ENCODE data around the gene PRPF18. TPM values are rescaled to one million over a fixed set of nuclear protein-coding genes. Genes with fewer than 3 reads are reported as not detected.
A peak's percentile ranks its signal among the peaks of the same experiment; 100 is the strongest.

The PRPF18 gene
- total RNA-seq, 2 donors from 2014 or later, result 18.5 to 22.5 TPM

DNA sequence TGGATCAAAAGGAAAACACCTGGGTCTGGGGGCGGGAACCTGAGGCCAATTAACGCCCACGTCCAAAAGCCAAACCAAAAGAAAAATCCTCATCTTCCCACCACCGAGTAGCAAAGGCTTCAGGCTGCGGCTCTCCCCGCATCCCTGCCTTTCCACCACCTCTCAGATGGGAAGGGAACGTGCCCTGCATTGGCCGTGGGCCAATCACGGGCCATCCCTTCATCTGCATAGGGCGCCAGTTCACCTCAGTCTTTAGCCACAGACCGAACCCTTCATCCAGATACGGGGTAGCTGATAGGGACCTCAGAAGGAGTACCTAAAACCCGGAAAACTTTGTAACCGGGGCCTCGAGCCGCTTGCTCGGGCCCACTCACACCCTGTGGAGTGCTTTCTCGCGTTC lies 626 bp downstream of the PRPF18 start:
- Mint-ChIP-seq H3K36me3 (ENCODE audit: low read depth) (peaks cover 18% of the 10 kb centered on the region), H3K4me3 (peak overlapping the region; percentile 100), H3K4me1 (peaks cover 15% of the 10 kb centered on the region), H3K9me3 (no peaks in the 10 kb centered on the region), H3K27me3 (peaks cover 16% of the 10 kb centered on the region), H3K27ac (peak overlapping the region; percentile 99)
- ATAC-seq (replicated peaks), result no peak

- peaks cover 35% of the 10 kb centered on the region for H3K36me3 Mint-ChIP-seq (ENCODE audit: low read depth)
- ATAC-seq (replicated peaks), result no peak
These were observed 2.6 kb downstream of the PRPF18 start for GRCh38 chr10:13589316-13589715.

DNA sequence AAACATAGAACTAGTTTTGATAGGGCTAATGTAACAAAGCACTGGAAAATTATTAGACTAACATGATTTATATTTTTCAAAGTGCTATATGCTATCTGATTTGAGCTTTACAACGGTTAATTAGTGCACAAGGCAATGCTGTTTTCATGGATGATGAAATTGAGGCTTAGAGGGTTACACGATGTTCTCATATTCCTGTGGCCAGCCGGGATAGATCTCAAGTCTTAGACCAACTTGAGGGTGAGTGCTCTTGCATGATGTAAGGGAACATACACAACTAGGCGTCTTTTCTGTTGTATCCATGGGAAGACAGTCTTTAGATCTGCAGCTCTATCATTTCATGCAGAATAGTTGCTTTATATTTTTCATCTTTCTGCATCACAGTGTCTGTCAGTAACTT lies 4.1 kb downstream of the PRPF18 start:
- Mint-ChIP-seq H3K4me3 (no peak overlapping the region), H3K9me3 (no peaks in the 10 kb centered on the region), H3K27me3 (no peaks in the 10 kb centered on the region), H3K36me3 (ENCODE audit: low read depth) (peaks cover 48% of the 10 kb centered on the region), H3K27ac (no peak overlapping the region), H3K4me1 (peaks cover 15% of the 10 kb centered on the region)
- ATAC-seq (replicated peaks), result no peak

More at GRCh38 chr10:13589316-13589715, 2.6 kb downstream of the PRPF18 start:
- H3K27ac Mint-ChIP-seq, result no peak overlapping the region
- peaks cover 4% of the 10 kb centered on the region for H3K27me3 Mint-ChIP-seq
- no peaks in the 10 kb centered on the region for H3K9me3 Mint-ChIP-seq
- H3K4me1 Mint-ChIP-seq, result peaks cover 15% of the 10 kb centered on the region
- peak overlapping the region; percentile 100 for H3K4me3 Mint-ChIP-seq

DNA sequence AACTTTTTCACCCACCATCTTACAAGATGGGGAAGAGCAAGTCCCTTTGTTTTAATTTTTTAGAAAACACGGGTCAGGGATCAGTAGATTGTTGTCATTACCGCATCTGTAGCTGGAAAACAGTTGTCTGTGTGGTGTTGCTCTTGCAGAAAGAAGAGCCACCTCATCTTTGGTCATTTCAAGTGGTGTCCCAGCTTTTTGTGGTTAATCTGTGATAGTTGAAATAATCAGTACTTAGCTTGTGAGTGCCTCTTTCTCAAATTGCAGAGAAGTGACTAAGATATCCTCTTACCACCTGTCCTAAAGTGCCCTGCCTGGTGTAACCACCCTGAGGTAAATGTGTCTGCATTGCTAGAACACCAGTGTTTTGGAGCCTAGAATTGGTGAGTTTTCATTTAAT lies 5.5 kb downstream of the PRPF18 start:
- H3K27me3 Mint-ChIP-seq, result no peaks in the 10 kb centered on the region

DNA sequence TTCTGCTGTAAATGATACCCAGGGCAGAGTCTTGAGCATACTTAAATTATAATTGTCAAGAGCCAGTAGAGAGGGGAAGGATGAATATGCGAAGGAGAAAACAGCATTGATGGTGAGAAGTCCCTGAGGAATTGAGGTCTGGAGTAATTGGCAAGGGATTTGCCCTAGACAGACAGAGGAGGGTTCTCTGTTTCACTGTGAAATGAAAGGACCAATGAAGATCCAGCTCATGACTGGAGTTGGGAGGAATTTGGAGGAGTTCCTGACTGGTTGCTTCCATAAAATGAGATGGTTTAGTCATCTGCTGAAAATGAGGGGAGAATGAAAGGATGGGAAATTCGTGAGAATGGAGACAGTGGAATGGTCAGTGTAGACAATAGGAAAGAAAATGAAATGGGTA lies 6.8 kb downstream of the PRPF18 start:
- Mint-ChIP-seq H3K36me3 (ENCODE audit: low read depth) (peaks cover 64% of the 10 kb centered on the region), H3K27ac (no peak overlapping the region), H3K27me3 (no peaks in the 10 kb centered on the region), H3K4me1 (peaks cover 14% of the 10 kb centered on the region), H3K9me3 (no peaks in the 10 kb centered on the region), H3K4me3 (no peak overlapping the region)
- no peak for ATAC-seq (replicated peaks)

More for the DNA sequence above, 5.5 kb downstream of the PRPF18 start:
- Mint-ChIP-seq H3K4me3 (no peak overlapping the region), H3K9me3 (no peaks in the 10 kb centered on the region), H3K36me3 (ENCODE audit: low read depth) (peaks cover 52% of the 10 kb centered on the region), H3K4me1 (peaks cover 15% of the 10 kb centered on the region), H3K27ac (no peak overlapping the region)
- no peak for ATAC-seq (replicated peaks)

DNA sequence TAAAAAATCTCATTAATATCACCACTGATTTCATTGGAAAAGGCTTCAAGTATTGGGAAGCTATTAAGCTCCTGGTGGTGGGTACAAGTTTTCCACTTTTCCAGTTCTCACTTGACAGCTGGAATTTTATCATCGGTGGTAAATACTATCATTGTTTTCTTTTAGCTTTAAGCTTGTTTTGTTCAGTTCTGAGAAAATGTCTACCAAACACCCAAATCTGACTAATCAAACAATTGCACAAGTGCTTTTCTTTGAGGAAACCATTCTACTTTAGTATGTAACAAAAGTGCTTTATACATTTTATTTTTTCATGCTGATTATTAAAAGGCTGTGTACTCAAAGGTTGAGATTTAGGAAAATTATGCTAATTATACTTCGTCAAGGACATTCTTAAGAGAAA lies 7.9 kb downstream of the PRPF18 start:
- Mint-ChIP-seq H3K27me3 (no peaks in the 10 kb centered on the region), H3K4me3 (no peak overlapping the region), H3K4me1 (peaks cover 3% of the 10 kb centered on the region), H3K36me3 (ENCODE audit: low read depth) (peaks cover 75% of the 10 kb centered on the region), H3K27ac (no peak overlapping the region), H3K9me3 (no peaks in the 10 kb centered on the region)
- ATAC-seq (replicated peaks), result no peak

GRCh38 chr10:13597909-13598308 lies 11.1 kb downstream of the PRPF18 start:
- Mint-ChIP-seq H3K36me3 (ENCODE audit: low read depth) (peaks cover 90% of the 10 kb centered on the region), H3K4me1 (no peaks in the 10 kb centered on the region), H3K4me3 (no peak overlapping the region), H3K27ac (no peak overlapping the region), H3K9me3 (no peaks in the 10 kb centered on the region), H3K27me3 (no peaks in the 10 kb centered on the region)
- ATAC-seq (replicated peaks), result no peak

DNA sequence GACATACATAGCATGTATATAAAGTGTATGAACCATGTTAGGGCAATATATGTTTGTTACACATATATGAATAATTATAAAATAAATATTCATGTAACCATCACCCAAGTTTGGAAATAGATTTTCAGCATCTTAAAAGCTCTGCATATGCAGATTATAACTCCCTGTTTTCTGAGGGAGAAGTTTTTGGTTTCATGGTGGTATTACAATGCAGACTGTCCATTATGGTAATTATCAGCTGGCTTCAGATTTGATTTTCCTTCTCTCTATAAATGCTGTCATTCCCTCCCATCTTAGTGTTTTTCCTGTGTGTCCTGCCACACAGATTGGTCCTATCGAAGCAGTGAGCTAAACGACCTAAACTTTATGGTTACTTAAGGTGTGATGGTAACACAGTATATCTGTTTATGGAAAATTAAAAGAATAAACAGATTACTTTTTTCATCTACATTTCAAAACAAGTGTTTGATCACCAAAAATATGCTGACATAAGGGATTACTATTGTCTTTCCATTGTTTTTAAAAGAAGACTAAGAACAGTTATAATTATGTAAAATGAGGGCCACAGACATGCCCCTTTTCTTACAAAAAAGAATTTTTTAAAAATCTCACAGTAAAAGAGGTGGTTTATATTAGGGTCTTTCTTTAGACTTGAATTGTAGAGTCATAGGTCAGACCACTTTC lies 17.7 kb downstream of the PRPF18 start:
- no peak for ATAC-seq (replicated peaks)
- Mint-ChIP-seq H3K4me3 (no peak overlapping the region), H3K4me1 (no peaks in the 10 kb centered on the region), H3K9me3 (no peaks in the 10 kb centered on the region), H3K27me3 (no peaks in the 10 kb centered on the region), H3K36me3 (ENCODE audit: low read depth) (peaks cover 95% of the 10 kb centered on the region), H3K27ac (no peak overlapping the region)

DNA sequence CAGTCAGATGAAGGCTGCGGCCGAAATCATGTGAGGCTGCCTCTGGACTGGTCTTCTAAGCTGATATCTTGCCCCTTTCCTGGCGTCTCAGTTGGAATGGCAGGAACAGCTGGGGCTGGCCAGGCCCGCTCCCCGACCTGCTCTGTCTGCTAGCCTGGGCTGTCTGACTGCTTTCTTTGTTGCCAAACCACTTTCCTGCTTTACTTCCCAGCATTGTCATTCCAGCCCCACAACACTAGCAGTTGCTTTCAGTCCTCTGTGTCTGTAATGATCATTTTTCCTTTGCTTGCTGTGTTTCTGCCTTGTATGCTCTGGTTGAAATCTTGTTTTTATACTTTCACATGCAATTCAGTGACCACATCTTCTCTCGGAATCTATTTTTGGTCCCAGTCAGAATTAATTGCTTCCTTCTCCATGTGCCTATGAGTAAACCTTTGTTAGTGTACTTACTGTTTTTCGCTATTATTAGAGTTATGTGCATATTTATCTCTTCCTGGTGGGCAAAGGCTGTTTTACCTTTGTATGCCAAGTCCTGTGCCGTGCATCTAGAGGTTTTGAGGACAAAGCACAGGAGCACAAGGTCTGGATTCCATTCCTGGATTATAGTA lies 21.6 kb downstream of the PRPF18 start:
- peaks cover 98% of the 10 kb centered on the region for H3K36me3 Mint-ChIP-seq (ENCODE audit: low read depth)
- H3K4me3 Mint-ChIP-seq, result no peak overlapping the region
- no peaks in the 10 kb centered on the region for H3K27me3 Mint-ChIP-seq
- H3K9me3 Mint-ChIP-seq, result no peaks in the 10 kb centered on the region
- H3K27ac Mint-ChIP-seq, result no peak overlapping the region
- ATAC-seq (replicated peaks), result no peak
- H3K4me1 Mint-ChIP-seq, result no peaks in the 10 kb centered on the region

DNA sequence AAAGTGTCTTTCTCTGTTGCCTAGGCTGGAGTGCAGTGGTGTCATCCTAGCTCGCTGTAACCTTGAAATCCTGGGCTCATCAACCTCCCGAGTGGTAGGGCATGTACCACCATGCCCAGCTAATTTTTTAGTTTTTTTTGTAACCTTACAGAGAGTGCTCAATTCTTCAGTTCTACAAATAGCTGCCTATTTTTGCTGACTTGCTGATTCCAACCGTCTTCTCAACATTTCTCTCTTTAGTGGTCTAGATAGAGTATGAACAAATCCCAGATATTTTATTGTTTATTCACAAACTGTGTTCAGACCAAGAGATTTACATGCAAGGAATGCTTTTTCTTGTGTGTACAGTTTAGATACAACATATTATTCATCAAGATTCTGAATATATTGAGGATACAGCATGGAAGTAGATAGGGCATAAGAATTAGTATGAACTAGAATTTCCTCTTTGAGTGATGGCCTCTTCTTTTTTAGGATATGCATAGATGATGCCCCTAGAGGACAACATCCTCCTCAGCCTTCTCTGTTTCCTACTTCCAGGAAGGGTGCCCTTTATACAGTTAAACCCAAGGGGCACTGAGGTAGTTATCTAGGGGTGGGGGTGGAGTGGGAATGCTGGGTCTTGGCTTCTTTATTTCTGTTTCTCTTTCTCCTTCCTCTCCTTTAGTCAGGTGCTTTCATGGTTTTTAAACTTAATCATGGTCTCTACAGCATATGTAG lies 26.0 kb downstream of the PRPF18 start:
- no peak for ATAC-seq (replicated peaks)
- H3K27ac Mint-ChIP-seq, result no peak overlapping the region
- no peak overlapping the region for H3K4me3 Mint-ChIP-seq
- peaks cover 99% of the 10 kb centered on the region for H3K36me3 Mint-ChIP-seq (ENCODE audit: low read depth)
- no peaks in the 10 kb centered on the region for H3K9me3 Mint-ChIP-seq
- peaks cover 4% of the 10 kb centered on the region for H3K4me1 Mint-ChIP-seq
- H3K27me3 Mint-ChIP-seq, result no peaks in the 10 kb centered on the region

DNA sequence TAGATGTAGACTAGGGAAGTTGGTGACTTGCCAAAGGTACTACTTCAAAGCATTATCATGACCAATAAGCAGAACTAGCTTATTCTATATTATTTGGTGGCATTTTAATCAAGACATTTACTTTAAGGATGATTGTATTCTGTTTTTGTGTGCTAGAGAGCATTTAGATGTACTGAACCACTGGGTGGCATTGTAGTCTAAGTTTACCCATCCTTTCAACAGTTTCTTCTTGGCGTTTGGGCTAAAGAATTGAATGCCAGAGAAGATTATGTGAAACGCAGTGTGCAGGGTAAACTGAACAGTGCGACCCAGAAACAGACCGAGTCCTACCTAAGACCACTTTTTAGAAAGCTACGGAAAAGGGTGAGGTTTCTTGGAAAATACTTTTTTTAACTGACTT lies 26.8 kb downstream of the PRPF18 start:
- peaks cover 4% of the 10 kb centered on the region for H3K4me1 Mint-ChIP-seq
- no peaks in the 10 kb centered on the region for H3K9me3 Mint-ChIP-seq
- H3K27me3 Mint-ChIP-seq, result no peaks in the 10 kb centered on the region
- no peak for ATAC-seq (replicated peaks)
- no peak overlapping the region for H3K27ac Mint-ChIP-seq
- H3K4me3 Mint-ChIP-seq, result no peak overlapping the region
- peaks cover 100% of the 10 kb centered on the region for H3K36me3 Mint-ChIP-seq (ENCODE audit: low read depth)

- Mint-ChIP-seq H3K27me3 (no peaks in the 10 kb centered on the region), H3K9me3 (no peaks in the 10 kb centered on the region), H3K4me1 (peaks cover 4% of the 10 kb centered on the region), H3K27ac (no peak overlapping the region), H3K4me3 (no peak overlapping the region), H3K36me3 (ENCODE audit: low read depth) (peaks cover 100% of the 10 kb centered on the region)
- no peak for ATAC-seq (replicated peaks)
These were observed 28.0 kb downstream of the PRPF18 start for GRCh38 chr10:13614530-13615332.

GRCh38 chr10:13615650-13616300 lies 29.0 kb downstream of the PRPF18 start:
- H3K27ac Mint-ChIP-seq, result no peak overlapping the region
- H3K9me3 Mint-ChIP-seq, result no peaks in the 10 kb centered on the region
- H3K27me3 Mint-ChIP-seq, result no peaks in the 10 kb centered on the region
- H3K4me1 Mint-ChIP-seq, result peaks cover 4% of the 10 kb centered on the region
- no peak overlapping the region for H3K4me3 Mint-ChIP-seq
- peaks cover 94% of the 10 kb centered on the region for H3K36me3 Mint-ChIP-seq (ENCODE audit: low read depth)
- ATAC-seq (replicated peaks), result no peak

GRCh38 chr10:13617116-13617515 lies 30.4 kb downstream of the PRPF18 start:
- Mint-ChIP-seq H3K27ac (no peak overlapping the region), H3K9me3 (no peaks in the 10 kb centered on the region), H3K27me3 (no peaks in the 10 kb centered on the region), H3K36me3 (ENCODE audit: low read depth) (peaks cover 80% of the 10 kb centered on the region), H3K4me1 (peaks cover 4% of the 10 kb centered on the region), H3K4me3 (no peak overlapping the region)
- ATAC-seq (replicated peaks), result no peak
